GM19328 (cell line): ENCODE results near the gene IRF5.
"Not testable (repeated sequence)": the region's sequence is repeated elsewhere in the genome, so short reads cannot be mapped to it uniquely, and the experiment has no call there.

Source experiments
- ATAC-seq: cut with Tn5 transposase; IDR thresholded peaks from one replicate; pipeline ENCODE4 v1.9.1; 2021; ENCODE audit warnings: mild to moderate bottlenecking, moderate library complexity; ENCODE audit not compliant: unreplicated experiment

Gene IRF5

DNA sequence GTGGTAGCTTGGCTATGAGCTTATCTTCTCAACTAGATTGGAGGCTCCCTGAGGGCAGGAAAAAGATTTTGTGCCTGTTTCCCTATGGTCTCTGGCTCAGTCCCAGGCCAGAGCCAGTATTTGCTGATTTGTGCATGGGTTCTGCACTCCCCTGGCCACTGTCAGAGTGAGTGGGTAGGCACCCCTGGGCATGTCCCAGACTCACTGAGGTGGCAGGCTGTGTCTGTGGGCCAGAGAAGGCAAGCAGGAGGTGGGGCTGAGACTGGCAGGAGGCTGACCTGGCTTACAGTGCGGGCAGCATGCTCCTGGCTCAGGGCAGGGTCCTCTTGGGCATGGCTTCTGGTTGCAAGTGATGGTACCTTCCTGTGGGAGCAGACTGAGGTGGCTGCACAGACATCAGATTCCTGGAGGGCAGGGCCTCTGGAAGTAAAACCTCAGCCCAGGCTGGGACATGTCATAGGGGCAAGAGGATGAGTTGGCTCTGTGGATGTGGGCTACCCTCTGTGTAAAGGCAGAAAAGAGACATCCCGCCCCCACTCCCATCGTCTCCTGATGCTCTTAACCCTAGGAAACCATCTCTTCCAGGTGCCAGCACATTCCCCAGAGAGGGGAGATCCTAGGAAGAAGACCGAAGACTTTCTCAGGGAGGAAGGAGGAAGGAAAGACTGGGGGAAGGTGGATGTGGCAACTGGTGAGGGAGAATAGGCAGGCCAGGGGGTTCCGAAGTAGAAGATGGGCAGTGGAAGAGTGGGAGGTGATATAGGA is 31.5 kb upstream of the IRF5 start:
- ATAC-seq = no peak

DNA sequence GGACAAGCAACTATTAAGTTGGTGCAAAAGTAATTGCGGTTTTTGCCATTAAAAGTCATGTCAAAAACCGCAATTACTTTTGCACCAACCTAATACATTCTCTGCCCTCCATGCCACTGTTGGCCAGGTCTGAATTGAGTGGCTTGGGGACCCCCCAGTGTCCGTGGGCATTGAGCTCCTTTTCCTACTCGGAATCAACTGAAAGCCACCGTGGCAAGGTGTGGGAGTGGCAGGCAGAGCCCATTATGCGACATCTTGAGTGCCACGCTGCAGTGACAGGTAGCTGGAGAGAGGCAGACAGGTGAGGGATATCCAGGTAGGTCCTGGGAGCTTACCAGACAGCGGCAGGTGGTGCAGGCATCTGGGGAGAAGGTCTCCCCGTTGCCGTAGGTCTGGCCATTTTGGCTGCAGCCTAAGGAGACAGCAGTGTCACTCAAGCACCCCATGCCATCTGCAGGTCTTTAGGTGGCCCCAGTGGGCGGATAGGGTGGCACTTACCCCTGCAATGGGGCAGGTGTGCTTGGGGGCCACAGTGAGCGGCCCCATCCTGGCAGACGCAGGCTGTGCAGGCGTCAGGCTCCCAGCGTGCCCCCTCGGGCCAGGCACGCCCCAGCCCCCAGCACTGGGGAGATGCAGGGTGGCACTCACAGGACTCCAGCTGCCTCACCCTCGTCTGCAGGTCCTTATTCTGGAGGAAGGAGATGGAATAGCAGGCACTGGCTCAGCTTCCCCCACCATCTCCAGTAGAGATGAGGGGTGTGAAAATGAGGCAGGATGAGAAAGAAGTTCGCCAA is 30.8 kb upstream of the IRF5 start:
- no peak for ATAC-seq

DNA sequence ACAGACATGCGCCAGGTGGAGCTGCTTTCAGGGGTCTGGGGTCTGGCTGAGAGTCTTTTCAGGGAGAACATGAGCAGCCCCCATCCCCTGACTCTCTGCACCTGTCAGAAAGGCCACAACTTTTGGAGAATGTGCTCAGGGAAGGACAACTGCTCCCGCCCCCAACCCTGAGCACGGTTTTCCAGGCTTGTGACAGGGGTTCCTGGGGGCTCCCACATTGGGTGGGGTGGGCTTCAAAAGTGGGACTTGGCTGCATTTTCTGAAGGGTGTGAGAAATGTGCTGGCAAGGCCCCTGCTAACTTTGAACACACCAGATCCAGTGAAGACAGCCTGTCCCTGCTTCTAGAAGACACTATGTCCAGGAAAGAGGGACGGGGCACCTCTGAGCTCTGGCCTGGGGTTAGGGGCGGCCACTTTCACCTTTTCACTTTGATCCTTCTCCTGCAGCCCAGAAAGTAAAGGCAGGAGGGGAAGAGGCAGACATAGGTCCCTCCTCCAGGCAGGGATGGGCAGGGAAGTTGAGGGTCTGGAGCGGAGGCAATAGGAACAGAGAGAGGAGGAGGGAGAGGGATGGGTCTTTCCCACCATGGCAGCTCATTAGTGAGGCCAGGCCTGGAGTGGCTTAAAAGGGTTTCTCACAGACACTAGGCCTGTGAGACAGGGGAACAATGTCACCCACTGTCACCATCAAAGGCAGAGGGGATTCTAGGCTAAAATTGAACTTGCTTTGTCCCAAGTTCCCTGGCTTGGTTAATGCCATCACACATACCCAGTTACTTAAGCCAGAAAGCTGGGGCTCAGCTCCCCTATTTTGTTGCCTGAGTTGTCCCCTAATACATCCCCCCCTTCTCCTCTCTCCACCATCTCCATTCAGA is 28.7 kb upstream of the IRF5 start:
- ATAC-seq = no peak

DNA sequence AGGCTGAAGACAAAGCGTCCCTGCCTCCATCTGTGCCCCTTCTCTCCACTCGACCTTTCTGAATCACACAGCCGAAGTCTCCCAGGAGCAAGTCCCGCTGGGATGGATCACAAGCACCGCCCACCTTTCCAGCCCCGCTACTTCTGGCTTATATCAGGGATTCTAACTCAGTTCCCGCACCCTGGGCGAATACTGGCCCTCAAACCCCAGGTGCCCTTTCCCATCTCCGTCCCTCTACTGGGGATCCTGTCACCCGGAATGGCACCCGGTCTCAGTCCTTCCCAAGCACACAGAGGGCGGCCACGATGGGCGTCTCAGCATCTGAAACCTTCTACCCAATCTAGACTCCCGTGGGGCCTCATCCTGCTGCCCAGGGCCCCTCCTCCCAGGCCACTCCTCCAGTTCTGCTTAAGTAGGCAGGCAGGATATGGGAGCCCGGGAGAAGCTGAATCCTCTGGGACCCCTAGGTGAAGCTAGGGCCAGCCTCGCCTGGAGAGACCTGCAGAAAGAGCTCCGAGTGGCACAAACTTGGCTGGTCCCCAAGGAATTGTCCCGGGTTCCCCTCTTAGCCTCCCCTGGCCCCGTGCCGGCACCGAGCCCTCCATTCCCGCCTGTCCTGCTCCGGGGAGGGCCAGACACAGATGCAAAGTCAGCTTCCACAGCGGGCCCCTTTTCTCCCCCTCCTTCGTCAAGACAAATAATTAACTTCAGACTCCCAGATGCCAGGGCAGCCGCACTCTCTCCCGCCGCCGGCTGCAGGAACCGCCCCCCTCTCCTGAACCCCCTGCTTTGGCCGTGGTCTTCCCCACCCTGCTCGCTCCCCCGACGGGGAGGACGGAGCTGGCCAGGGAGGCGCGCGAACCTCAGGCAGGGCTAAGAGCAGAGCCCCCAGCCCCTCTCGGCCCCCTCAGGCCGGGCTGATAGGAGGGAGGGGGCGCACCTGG is 27.8 kb upstream of the IRF5 start:
- no peak for ATAC-seq

DNA sequence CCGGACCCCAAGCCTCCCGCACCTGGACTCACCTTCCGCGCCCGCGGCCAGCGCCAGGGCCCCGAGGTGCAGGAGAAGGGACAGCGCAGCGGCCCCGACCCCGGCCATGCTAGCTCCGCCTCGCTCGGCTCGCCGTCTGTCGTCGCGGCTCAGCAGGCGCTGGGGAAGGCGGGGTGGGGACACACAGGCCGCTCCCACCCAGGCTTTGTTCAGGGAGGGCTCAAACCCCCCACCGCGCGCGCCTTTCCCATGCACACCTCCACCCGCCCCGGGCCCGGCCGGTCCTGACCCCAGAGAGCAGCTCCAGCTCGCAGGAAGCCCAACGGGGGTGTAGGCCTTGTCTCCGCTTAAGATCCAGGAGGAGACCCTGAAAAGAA is 27.2 kb upstream of the IRF5 start, which contains the start of gene KCP:
KCP (minus strand) TSS at position 141 of the 377 bp plus-strand sequence; CDS start at position 108, 33 bp downstream.
- ATAC-seq = no peak

DNA sequence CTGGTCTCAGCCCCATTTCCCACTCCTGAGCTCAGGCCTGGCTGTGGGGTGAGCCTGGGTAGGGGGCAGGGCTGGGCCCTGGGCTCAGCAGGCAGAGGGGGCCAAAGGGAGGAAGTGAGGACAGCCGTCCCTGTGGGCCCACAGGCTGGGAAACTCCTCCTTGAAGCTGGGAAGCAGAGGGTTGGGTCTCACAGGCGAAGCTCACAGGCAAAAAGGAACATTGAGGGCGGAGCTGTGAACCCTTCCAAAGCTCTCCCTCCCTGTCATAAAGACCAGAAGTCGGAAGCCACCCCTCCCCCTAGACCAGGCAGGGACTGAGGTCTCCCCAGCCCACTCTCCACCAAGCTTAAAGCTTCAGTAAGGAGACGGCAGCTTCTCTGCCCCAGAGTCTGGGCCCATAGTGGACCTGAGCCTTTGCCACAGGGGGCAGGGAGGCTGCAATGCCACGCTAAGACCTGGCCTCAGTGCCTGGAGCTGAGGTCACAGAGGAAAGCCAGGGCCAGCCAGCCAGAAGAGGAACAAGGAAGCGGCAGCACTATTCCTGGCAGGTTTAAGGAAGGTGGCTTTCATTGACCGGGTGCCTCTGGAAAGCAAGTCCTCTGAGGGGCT is 26.2 kb upstream of the IRF5 start:
- no peak for ATAC-seq

DNA sequence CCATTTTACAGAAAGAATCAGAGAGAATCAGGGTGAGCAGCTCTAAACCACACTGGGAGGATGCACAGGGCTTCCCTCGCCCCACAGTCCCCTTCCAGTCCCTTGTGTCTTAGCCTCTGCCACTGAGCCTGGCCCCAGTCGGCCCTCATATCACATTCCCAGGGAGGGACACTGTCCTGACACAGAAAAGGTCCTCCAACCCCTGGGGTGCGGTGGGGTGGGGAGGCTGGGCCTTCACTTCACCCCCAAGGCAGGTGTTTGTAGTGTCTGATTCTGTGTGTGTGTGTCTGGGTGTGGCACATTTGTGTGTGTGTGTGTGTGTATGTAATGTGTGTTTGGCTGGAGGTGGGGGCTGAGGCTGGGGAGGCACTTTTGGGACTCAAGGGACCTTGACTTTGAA is 25.4 kb upstream of the IRF5 start:
- ATAC-seq = no peak

DNA sequence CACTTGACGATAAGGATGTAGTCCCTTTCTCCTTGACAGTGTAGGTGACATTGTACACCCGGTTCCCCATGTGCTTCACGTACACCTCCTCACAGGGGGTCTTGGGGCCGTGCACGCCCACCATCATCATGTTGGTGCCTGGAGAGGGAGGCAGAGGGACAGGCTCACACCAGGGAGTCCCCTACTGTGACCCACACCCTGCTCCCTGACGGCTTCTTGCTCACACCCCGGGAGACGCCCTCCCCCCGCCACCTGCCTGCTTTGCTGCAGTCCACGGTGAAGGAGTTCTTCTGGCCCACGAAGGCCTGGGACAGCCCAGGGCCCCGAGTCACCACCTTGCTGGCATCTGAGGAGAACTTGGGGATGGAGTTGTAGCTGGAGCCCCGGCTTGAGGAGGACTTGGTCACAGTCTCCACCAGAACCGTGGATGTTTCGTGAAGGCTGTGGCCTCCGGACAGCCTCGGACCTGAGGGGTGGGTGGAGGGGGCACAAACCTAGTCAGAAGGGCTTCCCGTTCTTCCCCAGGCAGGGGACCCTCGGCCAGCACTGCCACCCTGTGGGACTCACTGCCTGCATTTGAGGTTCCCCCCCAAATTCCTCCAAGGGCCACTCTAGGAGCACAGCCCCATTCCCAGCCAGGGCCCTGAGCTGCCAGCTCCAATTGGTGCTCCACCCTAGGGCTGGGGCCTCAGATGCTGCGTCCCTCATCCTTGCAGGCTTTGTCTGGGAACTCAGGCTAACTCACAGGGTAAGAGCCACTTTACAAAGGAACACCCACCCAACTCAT is 24.8 kb upstream of the IRF5 start:
- not testable (repeated sequence) for ATAC-seq

DNA sequence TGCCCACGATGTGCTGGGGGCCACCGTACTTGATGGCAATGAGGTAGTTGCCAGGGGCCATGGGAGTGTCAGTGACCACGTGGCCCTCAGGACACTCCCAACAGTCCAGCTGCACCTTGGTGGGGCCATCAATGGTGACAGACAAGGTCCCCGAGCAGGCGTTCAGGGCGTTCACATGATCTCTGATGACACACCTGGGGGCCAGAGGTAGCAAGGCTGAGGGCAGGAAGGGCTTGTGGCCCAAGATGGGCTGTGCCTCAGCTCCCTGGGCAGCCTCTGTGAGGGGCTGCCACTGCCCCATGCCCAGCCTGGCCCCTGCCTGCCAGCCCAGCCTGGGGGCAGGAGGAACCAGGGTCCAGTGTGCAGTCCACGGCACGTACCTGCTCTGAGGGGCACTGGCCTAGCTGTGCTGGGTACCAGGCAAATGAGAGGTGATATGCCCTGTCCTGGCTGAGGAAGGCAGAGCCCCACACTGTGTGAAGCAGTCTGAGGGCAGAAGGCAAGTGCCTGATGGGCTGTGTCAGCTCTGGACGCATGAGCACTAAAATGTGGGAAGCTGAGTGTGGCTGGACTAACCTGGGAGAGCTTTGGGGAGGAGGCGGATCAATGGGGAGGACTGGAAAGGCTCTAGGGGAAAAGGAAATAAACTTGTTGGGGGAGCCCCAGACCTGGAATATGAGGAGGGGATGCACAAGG is 23.7 kb upstream of the IRF5 start:
- ATAC-seq = no peak

DNA sequence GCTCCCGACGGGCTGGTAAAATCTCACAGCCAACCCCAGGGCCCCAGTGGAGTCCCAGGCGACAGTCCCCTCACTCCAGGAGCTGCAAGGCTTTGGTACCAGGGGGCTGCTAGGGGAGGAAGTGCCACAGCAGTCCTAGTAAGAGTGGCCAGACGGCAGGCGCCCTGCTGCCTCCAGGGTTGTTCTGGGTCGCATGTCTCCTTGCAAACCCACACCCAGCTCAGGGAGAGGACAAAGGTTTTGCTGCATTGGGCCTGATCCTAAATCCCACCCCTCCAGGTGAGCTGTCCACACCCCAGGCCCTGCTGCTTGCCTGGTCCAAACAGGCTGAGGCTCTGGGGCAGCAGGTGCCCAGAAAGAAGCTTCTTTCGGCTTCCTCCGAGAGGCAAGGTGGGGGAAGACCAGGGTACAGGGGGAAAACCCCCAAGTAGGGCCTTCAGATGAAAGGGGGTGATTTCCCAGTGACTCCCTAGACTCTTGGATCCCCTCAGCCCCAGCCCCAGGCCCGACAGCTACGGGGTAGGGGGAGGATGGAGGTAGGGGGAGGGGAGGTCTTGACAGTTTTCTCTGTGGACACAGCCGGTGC is 23.1 kb upstream of the IRF5 start:
- no peak for ATAC-seq

DNA sequence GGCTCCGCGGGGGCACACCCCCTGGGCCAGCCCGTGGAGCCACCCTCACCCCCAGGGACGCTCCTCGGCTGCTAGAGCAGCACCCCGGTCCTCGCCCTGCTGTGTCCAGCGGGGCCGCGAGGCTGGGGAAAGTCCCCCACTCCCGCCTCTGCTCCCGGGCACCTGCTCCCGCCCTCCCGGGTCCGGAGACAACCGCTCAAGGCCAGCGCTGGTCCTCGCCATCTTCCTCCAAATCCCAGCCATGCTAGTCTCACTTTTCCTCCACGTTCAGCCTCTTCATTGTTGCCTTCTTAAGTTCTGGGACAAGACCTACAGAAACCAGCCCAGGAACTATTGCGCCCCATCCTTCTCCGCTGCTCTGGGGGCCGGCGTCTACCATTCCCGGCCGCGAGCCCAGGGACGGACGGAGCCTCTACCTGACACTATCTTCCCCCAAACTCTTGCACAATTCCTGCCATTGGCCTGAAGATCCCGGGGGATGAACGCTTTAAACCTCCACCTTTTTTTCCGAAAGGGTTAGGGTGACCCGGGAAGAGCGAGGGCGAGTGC is 22.4 kb upstream of the IRF5 start:
- ATAC-seq = no peak

DNA sequence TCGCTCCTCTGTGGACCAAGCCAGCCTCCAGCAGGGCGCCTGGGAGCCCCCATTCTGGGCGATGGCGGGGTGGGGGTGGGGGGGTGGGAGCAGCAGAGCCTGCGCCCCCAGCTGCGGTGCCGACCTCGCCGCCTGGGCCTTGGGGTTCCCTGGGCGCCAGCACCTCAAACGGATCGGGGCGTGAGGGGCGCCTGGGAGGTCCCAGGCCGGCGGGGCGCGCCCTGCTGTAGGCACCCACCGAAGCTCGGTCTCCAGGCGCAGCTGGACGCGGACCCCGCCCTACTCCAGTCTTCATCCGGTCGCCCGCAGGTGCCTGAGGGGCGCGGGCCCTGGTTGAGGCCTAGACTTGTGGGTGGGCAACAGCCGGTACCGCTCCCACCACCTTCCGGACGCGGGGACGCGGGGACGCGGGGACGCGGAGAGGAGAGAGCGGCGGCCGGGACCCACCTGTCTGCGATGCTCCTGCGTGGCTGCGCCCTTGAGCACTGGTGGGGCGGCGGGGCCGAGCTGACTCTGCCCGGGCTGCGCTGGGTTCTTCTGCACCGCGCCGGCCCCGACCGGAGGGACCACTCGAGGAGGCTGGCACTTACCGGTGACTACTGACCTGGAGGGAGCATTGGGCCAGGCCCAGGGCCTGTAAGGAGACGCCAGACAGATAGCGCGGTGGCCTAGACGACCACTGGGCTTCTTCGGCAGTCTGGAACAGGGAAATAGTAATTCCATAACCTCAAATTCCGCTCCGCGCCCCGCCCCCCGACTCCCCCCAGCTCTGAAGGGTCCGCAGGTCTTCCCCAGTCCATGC is 21.7 kb upstream of the IRF5 start:
- no peak for ATAC-seq

DNA sequence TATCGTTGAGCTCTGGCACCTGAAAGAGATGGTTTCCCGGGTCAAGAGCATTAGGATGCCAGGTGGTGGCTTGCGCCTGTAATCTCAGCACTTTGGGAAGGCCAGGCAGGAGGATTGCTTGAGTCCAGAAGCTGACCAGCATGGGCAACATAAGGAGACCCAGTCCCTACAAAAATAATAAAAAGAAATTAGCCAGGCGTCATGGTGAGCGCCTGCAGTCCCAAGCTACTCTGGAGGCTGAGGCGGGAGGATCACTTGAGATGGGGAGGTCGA is 21.1 kb upstream of the IRF5 start:
- ATAC-seq = no peak

DNA sequence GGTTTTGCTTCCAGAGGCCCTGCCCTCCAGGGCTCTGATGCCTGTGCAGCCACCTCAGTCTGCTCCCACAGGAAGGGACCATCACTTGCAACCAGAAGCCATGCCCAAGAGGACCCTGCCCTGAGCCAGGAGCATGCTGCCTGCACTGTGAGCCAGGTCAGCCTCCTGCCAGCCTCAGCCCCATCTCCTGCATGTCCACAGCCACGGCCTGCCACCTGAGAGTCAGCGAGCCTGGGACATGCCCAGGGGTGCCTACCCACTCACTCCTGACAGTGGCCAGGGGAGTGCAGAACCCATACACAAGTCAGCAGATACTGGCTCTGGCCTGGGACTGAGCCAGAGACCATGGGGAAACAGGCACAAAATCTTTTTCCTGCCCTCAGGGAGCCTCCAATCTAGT is 20.6 kb upstream of the IRF5 start:
- ATAC-seq = no peak

DNA sequence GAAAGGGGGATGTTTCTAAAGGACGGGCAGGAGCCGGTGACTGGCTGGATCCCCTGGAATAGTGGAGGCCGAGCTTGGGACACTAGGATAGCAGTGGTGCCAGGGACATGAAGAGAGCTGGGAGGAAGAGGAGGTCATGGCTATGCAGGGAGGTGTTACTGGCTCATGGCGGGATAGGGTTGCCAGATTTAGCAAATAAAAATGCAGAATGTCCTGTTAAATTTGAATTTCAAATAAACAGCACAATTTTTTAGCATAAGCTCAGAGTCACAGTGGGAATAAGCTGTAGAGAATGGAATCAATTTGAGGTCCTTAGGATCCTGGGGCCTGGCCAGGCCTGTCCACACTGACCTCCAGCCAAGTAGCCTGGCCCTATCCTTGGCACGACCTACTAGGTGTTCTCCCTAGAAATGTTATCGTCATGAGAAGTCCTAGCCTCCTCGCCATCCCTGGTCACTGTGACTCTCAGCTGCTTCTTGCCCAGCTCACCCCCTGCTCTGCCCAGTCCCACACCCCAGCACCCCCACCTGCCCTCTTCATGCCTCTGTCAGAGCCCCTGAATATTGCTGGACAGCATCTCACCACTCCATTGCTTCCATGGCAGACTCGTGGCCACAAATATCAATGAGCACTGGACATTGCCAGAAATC is 19.6 kb upstream of the IRF5 start:
- no peak for ATAC-seq

DNA sequence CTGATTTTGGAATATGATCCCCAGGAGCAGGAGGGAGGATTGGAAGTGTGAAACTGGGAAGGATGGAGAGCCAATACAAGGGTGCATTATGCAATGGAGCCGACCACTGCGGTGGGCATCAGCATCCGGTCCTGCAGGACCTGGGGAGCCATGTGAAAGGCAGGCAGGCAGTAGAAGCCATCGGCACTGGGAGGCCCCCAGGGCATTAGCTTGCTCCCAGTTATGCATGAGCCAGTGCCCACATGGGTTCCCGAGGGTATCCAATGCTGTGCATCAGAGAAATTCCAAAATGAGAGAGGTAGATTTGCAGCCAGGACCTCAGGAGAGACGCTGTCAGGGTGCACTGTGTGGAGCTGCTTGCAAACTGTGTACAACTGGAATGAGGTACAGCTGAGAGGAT is 18.5 kb upstream of the IRF5 start:
- no peak for ATAC-seq
